Activated T-helper 1 cell treated with anti-CD3 and anti-CD28 coated beads, Interleukin-12 subunit alpha, Interleukin-12 subunit beta, Interleukin-2, Interleukin-4 antibody, amounts not matched to agents 30 ng/mL and 10 ng/mL and 1 ng/mL, durations not matched to agents 14 hours and 24 hours and 36 hours (primary cell): ENCODE results near the gene ZNF566. TPM values are rescaled to one million over a fixed set of nuclear protein-coding genes. Genes with fewer than 3 reads are reported as not detected.

Experiments used
- DNase-seq: peaks from one replicate; pipeline ENCODE4 v3.0.0; 2021; ENCODE audit warnings: low spot score
- H3K27ac Mint-ChIP-seq: one replicate; pipeline ENCODE4 v1.8.0; 2021; ENCODE audit warnings: mild to moderate bottlenecking, mixed read lengths
- H3K27me3 Mint-ChIP-seq: one replicate; pipeline ENCODE4 v1.8.0; 2022; ENCODE audit warnings: mild to moderate bottlenecking, moderate library complexity, mixed read lengths; ENCODE audit not compliant: insufficient read depth
- H3K36me3 Mint-ChIP-seq: one replicate; pipeline ENCODE4 v1.8.0; 2021; ENCODE audit warnings: low read depth, mixed read lengths
- H3K4me1 Mint-ChIP-seq: one replicate; pipeline ENCODE4 v1.8.0; 2021; ENCODE audit warnings: low read depth, mixed read lengths
- H3K4me3 Mint-ChIP-seq: one replicate; pipeline ENCODE4 v1.8.0; 2021; ENCODE audit warnings: mild to moderate bottlenecking, moderate library complexity, mixed read lengths
- H3K9me3 Mint-ChIP-seq: one replicate; pipeline ENCODE4 v1.8.0; 2021; ENCODE audit warnings: mixed read lengths
- intact Hi-C: fragments of 100-400 bp; cut with micrococcal nuclease; formaldehyde crosslinking; loops from one replicate; pipeline ENCODE4 v1.15.1; 2024
- total RNA-seq: library from RNA; stranded (reverse); gene quantifications from 2 replicates; pipeline ENCODE4 v1.2.3, GENCODE V29; 2022

Gene ZNF566
- total RNA-seq = 6.9 and 8.7 TPM in 2 replicates

GRCh38 chr19:36489118-36489919 is at the start of gene ZNF566:
Gene ZNF566, minus strand, starts transcription at chr19:36489561. Its CDS starts 13,004 bp downstream, at chr19:36476557.
- Mint-ChIP-seq H3K27ac (peak within 1 kb of the TSS; percentile 97), H3K9me3 (peaks cover 30% of the 10 kb centered on the region), H3K4me3 (peak within 1 kb of the TSS; percentile 96), H3K4me1 (peaks cover 18% of the 10 kb centered on the region), H3K27me3 (no peaks in the 10 kb centered on the region), H3K36me3 (peaks cover 9% of the 10 kb centered on the region)
- DNase-seq = peak; percentile 88
- intact Hi-C loops = loop anchor here (1.0 to 10.0 kb wide), 19 partner anchors 39 to 1717 kb away; partner anchors contain the start of genes ZFP14, ZFP82, ZNF260 and ZNF345

- DNase-seq = peak; percentile 2
- Mint-ChIP-seq H3K27me3 (peaks cover 1% of the 10 kb centered on the region), H3K4me3 (peak overlapping the region; percentile 95), H3K36me3 (peaks cover 24% of the 10 kb centered on the region), H3K27ac (peak overlapping the region; percentile 93), H3K4me1 (peaks cover 22% of the 10 kb centered on the region), H3K9me3 (peaks cover 47% of the 10 kb centered on the region)
- intact Hi-C loops = loop anchor here (1.0 to 5.0 kb wide), 16 partner anchors 40 to 842 kb away; partner anchors contain the start of genes ZFP14, ZFP82, ZNF345 and ZNF382
Measured at GRCh38 chr19:36528921-36529518, 39.7 kb upstream of the ZNF566 start.

- Mint-ChIP-seq H3K4me1 (peaks cover 22% of the 10 kb centered on the region), H3K4me3 (peak within 1 kb of the TSS; percentile 95), H3K36me3 (peaks cover 27% of the 10 kb centered on the region), H3K27ac (peak within 1 kb of the TSS; percentile 93), H3K9me3 (peaks cover 46% of the 10 kb centered on the region), H3K27me3 (peaks cover 1% of the 10 kb centered on the region)
- intact Hi-C loops = loop anchor here (1.0 to 5.0 kb wide), 16 partner anchors 39 to 843 kb away; partner anchors contain the start of genes ZFP14, ZFP82, ZNF345 and ZNF382
- peak; percentile 89 for DNase-seq
Measured at GRCh38 chr19:36528194-36528920, 39.0 kb upstream of the ZNF566 start, which contains the start of gene ZNF260. Gene ZNF260, minus strand, starts transcription at chr19:36528271. Its CDS starts 13,033 bp downstream, at chr19:36515238.

GRCh38 chr19:36527873-36528193 is 38.5 kb upstream of the ZNF566 start:
- peaks cover 31% of the 10 kb centered on the region for H3K36me3 Mint-ChIP-seq
- no peak for DNase-seq
- intact Hi-C loops = loop anchor here (1.0 to 5.0 kb wide), 16 partner anchors 39 to 843 kb away; partner anchors contain the start of genes ZFP14, ZFP82, ZNF345 and ZNF382

GRCh38 chr19:36527341-36527740 is 38.0 kb upstream of the ZNF566 start:
- peaks cover 22% of the 10 kb centered on the region for H3K4me1 Mint-ChIP-seq
- peaks cover 34% of the 10 kb centered on the region for H3K36me3 Mint-ChIP-seq
- peak overlapping the region; percentile 93 for H3K27ac Mint-ChIP-seq
- no peak for DNase-seq
- intact Hi-C loops = loop anchor here (5.0 kb wide), 1 partner anchor 310 kb away; the partner anchor contains the start of gene ZNF790
- H3K9me3 Mint-ChIP-seq = peaks cover 49% of the 10 kb centered on the region
- peaks cover 1% of the 10 kb centered on the region for H3K27me3 Mint-ChIP-seq
- peak overlapping the region; percentile 95 for H3K4me3 Mint-ChIP-seq

More at GRCh38 chr19:36527873-36528193, 38.5 kb upstream of the ZNF566 start:
- Mint-ChIP-seq H3K4me3 (peak overlapping the region; percentile 95), H3K9me3 (peaks cover 47% of the 10 kb centered on the region), H3K4me1 (peaks cover 22% of the 10 kb centered on the region), H3K27me3 (peaks cover 1% of the 10 kb centered on the region), H3K27ac (peak overlapping the region; percentile 93)

GRCh38 chr19:36526581-36526980 is 37.2 kb upstream of the ZNF566 start:
- Mint-ChIP-seq H3K4me1 (peaks cover 22% of the 10 kb centered on the region), H3K27ac (peak overlapping the region; percentile 23), H3K9me3 (peaks cover 49% of the 10 kb centered on the region), H3K27me3 (peaks cover 1% of the 10 kb centered on the region), H3K4me3 (peak overlapping the region; percentile 77), H3K36me3 (peaks cover 37% of the 10 kb centered on the region)
- no peak for DNase-seq
- intact Hi-C loops = loop anchor here (5.0 kb wide), 1 partner anchor 311 kb away; the partner anchor contains the start of gene ZNF790

GRCh38 chr19:36524617-36525016 is 35.3 kb upstream of the ZNF566 start:
- Mint-ChIP-seq H3K27me3 (peaks cover 1% of the 10 kb centered on the region), H3K4me1 (peaks cover 22% of the 10 kb centered on the region), H3K27ac (no peak overlapping the region), H3K4me3 (no peak overlapping the region), H3K9me3 (peaks cover 53% of the 10 kb centered on the region), H3K36me3 (peaks cover 46% of the 10 kb centered on the region)
- DNase-seq = no peak
- intact Hi-C loops = loop anchor here (5.0 kb wide), 1 partner anchor 313 kb away; the partner anchor contains the start of gene ZNF790

- intact Hi-C loops = no loop called here
Measured at GRCh38 chr19:36514012-36514612, 24.8 kb upstream of the ZNF566 start.

GRCh38 chr19:36508325-36508724 is 19.0 kb upstream of the ZNF566 start:
- H3K36me3 Mint-ChIP-seq = peaks cover under 1% of the 10 kb centered on the region
- peaks cover 48% of the 10 kb centered on the region for H3K9me3 Mint-ChIP-seq
- no peak overlapping the region for H3K27ac Mint-ChIP-seq
- H3K4me3 Mint-ChIP-seq = no peak overlapping the region
- DNase-seq = no peak
- intact Hi-C loops = no loop called here
- no peaks in the 10 kb centered on the region for H3K4me1 Mint-ChIP-seq
- no peaks in the 10 kb centered on the region for H3K27me3 Mint-ChIP-seq

More at GRCh38 chr19:36514012-36514612, 24.8 kb upstream of the ZNF566 start:
- H3K4me1 Mint-ChIP-seq = no peaks in the 10 kb centered on the region
- H3K9me3 Mint-ChIP-seq = peaks cover 78% of the 10 kb centered on the region
- H3K27ac Mint-ChIP-seq = no peak overlapping the region
- no peak for DNase-seq
- no peaks in the 10 kb centered on the region for H3K27me3 Mint-ChIP-seq
- H3K36me3 Mint-ChIP-seq = peaks cover 48% of the 10 kb centered on the region
- no peak overlapping the region for H3K4me3 Mint-ChIP-seq

GRCh38 chr19:36501973-36502372 is 12.6 kb upstream of the ZNF566 start:
- H3K27ac Mint-ChIP-seq = no peak overlapping the region
- H3K9me3 Mint-ChIP-seq = peaks cover 46% of the 10 kb centered on the region
- intact Hi-C loops = no loop called here
- no peaks in the 10 kb centered on the region for H3K27me3 Mint-ChIP-seq
- no peaks in the 10 kb centered on the region for H3K36me3 Mint-ChIP-seq
- no peak overlapping the region for H3K4me3 Mint-ChIP-seq
- H3K4me1 Mint-ChIP-seq = no peaks in the 10 kb centered on the region
- DNase-seq = no peak

- no peak overlapping the region for H3K27ac Mint-ChIP-seq
- no peaks in the 10 kb centered on the region for H3K36me3 Mint-ChIP-seq
- no peak overlapping the region for H3K4me3 Mint-ChIP-seq
- H3K27me3 Mint-ChIP-seq = no peaks in the 10 kb centered on the region
- H3K9me3 Mint-ChIP-seq = peaks cover 39% of the 10 kb centered on the region
- intact Hi-C loops = no loop called here
- no peak for DNase-seq
- no peaks in the 10 kb centered on the region for H3K4me1 Mint-ChIP-seq
Measured at GRCh38 chr19:36497001-36497400, 7.6 kb upstream of the ZNF566 start.
